PFSK-1 (cell line): ENCODE measurements around the gene HTATSF1.

ENCODE experiments used
- FOXP2 ChIP-seq: optimal IDR thresholded peaks from 2 replicates; pipeline ENCODE3; 2011; ENCODE audit warnings: borderline replicate concordance, control low read depth, inconsistent platforms; ENCODE audit not compliant: insufficient read depth; ENCODE audit errors: extremely low read length, extremely low read depth
- POLR2AphosphoS5 ChIP-seq: IDR thresholded peaks from 2 replicates; pipeline ENCODE4 v1.6.1; 2012; ENCODE audit warnings: low read depth, mild to moderate bottlenecking, control low read depth, low read length, moderate library complexity
- REST ChIP-seq, 2 experiments: IDR thresholded peaks; 2 replicates each; pipeline versions ENCODE4 v1.6.1 to v1.8.0; 2011 to 2012; ENCODE audit warnings: low read depth in 2 of 2, low read length in 2 of 2, control low read depth in 1 of 2, inconsistent platforms in 1 of 2, mild to moderate bottlenecking in 1 of 2, moderate library complexity in 1 of 2; ENCODE audit not compliant: insufficient read depth in 1 of 2
- TAF1 ChIP-seq: IDR thresholded peaks from 2 replicates; pipeline ENCODE4 v1.6.1; 2012; ENCODE audit warnings: low read length, control low read depth, borderline replicate concordance; ENCODE audit not compliant: insufficient read depth

- TF ChIP-seq TAF1 = no peak
- TF ChIP-seq REST (IDR thresholded peaks at IDR 0.05; ENCODE audit: insufficient read depth in 1 of 2, low read depth in 2 of 2, low read length in 2 of 2) = no peak
- no peak for TF ChIP-seq POLR2AphosphoS5
- TF ChIP-seq FOXP2 = no peak
These were observed 20.4 kb upstream of the HTATSF1 start for GRCh38 chrX:136477026-136477425.
